NB4 (cell line): ENCODE measurements around the gene PARK7.

Source experiments
- DNase-seq: peaks from one replicate; pipeline ENCODE4 v3.0.0; 2010; ENCODE audit warnings: low read depth
- H3K4me3 ChIP-seq: one replicate; pipeline ENCODE4 v1.5.1; 2011; ENCODE audit warnings: mild to moderate bottlenecking, low read depth, low read length, moderate library complexity
- CTCF ChIP-seq: IDR thresholded peaks from one replicate; pipeline ENCODE4 v1.5.1; 2012; ENCODE audit warnings: low read depth, low read length
- MAX ChIP-seq: IDR thresholded peaks from 2 replicates; pipeline ENCODE4 v1.6.1; 2011; ENCODE audit warnings: low read depth, low read length
- MYC ChIP-seq: IDR thresholded peaks from 2 replicates; pipeline ENCODE4 v1.6.1; 2011; ENCODE audit warnings: low read depth, low read length
- POLR2A ChIP-seq: IDR thresholded peaks from 2 replicates; pipeline ENCODE4 v1.6.1; 2011; ENCODE audit warnings: mild to moderate bottlenecking; ENCODE audit not compliant: insufficient read length; ENCODE audit errors: extremely low read depth

The PARK7 gene

GRCh38 chr1:8003438-8004112, 42.1 kb downstream of the PARK7 start:
- TF ChIP-seq MAX, result no peak
- no peak for TF ChIP-seq CTCF
- no peak for TF ChIP-seq POLR2A
- TF ChIP-seq MYC, result no peak
- H3K4me3 ChIP-seq, result no peak overlapping the region
- DNase-seq, result no peak

- peak overlapping the region; percentile 48 for H3K4me3 ChIP-seq
- TF ChIP-seq MAX, result no peak
- TF ChIP-seq POLR2A, result no peak
- no peak for TF ChIP-seq CTCF
- TF ChIP-seq MYC, result no peak
- no peak for DNase-seq
Observed at GRCh38 chr1:8004113-8004802, 42.7 kb downstream of the PARK7 start.

GRCh38 chr1:8004803-8005573, 43.5 kb downstream of the PARK7 start:
- peak overlapping the region; percentile 48 for H3K4me3 ChIP-seq
- peak; percentile 93 for DNase-seq
- TF ChIP-seq MAX, result peak; percentile 70
- TF ChIP-seq MYC, result peak; percentile 77
- peak; percentile 46 for TF ChIP-seq POLR2A
- TF ChIP-seq CTCF, result no peak

GRCh38 chr1:8006037-8006963, 44.8 kb downstream of the PARK7 start:
- DNase-seq, result no peak
- TF ChIP-seq MAX (no peak), CTCF (no peak), MYC (no peak), POLR2A (no peak)
- H3K4me3 ChIP-seq, result no peak overlapping the region
